ENCODE results near the gene IL23A.
A peak's percentile ranks its signal among the peaks of the same experiment; 100 is the strongest.
"Not testable (repeated sequence)": the region's sequence is repeated elsewhere in the genome, so short reads cannot be mapped to it uniquely, and the experiment has no call there.

The IL23A gene

GRCh38 chr12:56338308-56339157 is at the start of gene IL23A:
Gene IL23A (plus strand): TSS chr12:56338884. CDS start chr12:56339045, 161 bp downstream.
- DNase-seq, result peak; percentile 88 to 89

DNA sequence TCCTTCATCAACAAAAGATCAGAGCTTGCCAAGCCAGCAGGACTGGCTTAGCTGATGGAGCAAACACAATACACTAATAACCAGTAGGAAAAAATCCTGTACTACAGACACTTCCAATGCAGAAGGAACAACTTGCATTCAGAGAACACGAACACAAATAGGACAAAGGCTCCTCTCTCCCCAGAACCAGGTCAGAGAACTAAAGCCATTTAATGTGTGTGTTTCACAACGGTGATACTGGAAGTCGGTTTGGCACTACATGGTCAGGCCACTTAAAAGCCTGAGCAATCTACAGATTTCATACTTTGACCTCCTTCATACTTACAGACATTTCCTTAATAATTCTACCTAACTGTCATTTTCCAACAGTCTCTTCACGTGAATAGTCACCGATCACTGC is 44.9 kb upstream of the IL23A start:
- DNase-seq, result no peak

GRCh38 chr12:56296295-56296694 is 42.4 kb upstream of the IL23A start:
- no peak for DNase-seq

DNA sequence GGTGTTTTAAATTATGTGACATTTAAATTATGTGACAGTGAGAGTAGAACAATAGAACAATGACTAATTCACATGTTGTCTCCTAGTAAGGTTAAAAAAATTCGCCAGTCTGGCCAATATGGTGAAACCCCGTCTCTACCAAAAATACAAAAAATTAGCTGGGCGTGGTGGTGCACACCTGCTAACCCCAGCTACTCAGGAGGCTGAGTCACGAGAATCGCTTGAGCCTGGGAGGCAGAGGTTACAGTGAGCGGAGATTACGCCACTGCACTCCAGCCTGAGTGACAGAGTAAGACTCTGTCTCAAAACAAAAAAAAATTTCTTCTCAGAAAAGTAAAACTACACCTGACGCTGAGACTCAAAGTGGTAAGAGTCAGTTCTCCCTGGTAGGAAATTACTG is 41.3 kb upstream of the IL23A start:
- DNase-seq, result no peak

GRCh38 chr12:56298828-56299227 is 39.9 kb upstream of the IL23A start:
- DNase-seq, result no peak

GRCh38 chr12:56299308-56299852 is 39.3 kb upstream of the IL23A start:
- peak; percentile 25 to 26 for DNase-seq

DNA sequence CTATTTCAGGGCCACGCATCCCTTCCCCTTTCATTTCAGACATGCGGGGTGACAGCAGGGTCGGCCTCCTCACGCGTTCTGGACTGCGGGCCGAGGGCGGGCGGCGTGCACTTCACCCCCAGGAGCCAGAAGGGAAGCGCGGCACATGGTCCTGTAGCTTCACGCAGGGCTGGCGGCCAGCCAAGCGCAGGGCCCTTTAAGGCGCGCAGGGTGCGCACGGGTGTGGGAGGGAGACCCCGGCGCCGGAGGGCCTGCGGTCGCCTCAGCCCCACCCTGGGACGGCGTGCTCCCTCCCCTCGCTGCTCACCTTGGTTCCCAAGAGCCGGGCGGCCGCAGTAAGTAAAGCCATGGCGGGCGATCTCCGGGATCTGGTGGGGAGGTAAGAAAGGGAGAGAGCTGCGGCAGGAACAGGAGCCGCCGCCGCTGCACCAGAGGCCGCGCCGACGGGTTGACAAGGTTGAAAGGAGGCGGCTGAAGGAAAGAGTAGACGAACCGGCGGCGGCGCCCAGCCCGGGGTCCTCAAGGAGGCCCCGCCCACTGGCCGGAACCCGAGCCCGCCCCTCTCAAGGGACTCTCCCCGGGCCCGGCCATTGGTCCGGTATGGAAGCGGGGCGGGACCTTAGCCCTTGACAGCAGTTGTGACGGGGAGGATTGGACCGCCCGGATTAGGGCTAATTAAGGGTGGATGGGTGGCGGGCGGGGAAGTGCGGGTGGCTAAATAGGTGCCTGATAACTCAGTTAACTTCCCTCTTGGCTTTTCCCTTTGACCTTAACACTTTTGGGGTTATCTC is 38.6 kb upstream of the IL23A start, which contains the start of gene CS:
CS (minus strand) TSS at position 478 of the 791 bp plus-strand sequence; CDS start at position 349, 129 bp downstream.
- DNase-seq, result peak; percentile 98 to 99

DNA sequence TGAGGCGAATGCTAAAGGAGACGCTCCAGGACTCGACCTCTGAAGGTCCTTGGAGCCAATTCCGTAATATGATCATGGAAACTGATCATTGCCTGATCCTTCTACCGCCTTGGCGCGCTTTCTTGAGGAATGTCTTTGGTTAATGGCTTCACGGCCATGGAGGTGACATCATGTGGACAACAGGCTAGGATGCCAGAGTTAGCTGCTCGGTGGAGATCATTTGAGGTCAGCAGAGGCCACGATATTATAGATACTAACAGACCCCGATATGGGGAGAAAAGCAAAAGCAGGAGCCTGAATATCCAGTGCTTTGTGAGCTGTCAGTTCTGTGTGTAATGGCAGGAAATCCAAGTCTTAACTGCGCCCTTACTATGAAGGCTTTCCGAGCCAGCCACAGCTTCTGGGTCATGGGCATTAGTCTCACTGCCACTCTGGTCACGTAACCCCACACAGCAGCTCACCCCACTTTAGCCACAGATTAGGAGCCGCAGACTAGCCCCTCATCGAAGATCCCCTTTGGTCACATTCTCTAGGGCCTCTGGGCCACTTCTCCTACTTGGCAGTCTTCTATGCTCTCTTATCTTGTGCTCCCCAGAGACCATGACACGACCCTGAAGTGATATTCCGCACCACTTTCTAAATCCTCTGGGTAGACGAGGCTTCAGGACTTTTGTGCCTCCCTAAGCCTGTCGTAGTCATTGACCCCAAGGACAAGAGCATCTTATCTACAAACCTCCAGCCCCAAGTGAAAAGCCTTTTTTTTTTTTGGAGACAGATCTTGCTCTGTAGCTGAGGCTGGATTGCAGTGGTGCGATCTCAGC is 37.8 kb upstream of the IL23A start:
- DNase-seq, result no peak

DNA sequence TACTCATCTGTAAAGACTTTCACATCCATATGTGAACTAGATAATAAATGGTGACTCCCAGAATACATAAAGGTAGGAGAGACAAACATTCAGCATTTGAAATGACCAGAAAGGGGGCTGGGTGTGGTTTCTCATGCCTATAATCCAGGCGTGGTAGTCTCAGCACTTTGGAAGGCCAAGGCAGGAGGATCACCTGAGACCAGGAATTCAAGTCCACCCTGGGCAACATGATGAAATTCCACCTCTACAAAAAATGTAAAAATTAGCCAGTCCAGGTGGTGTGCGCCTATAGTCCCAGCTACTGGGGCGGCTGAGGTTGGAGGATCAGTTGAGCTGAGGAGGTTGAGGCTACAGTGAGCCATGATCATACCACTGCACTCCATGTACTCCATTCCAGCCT is 34.4 kb upstream of the IL23A start:
- no peak for DNase-seq

DNA sequence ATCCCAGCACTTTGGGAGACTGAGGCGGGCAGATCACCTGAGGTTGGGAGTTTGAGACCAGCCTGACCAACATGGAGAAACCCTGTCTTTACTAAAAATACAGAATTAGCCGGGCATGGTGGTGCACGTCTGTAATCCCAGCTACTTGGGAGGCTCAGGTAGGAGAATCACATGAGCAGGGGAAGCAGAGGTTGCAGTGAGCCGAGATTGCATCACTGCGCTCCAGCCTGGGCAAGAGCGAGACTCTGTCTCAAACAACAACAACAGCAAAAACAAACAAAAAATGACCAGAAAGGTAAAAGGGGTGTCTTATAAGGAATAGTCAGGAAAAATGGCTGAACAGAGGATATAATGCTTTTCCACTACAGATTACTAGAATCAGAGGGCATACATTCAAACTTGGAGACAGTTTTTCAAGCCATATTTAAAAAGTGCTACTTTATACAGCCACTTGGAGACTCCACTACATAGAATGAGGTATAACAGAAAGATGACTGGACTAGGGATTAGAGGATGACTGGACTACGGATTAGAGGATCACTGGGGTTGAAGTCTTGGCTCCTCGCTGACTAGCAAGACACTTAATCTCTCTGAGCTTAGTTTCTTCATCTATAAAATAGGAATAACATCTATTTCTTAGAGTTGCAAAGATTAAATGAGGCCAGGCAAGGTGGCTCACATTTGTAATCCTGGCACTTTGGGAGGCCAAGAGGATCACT is 33.7 kb upstream of the IL23A start:
- DNase-seq, result no peak

- DNase-seq, result no peak
These were observed 31.3 kb upstream of the IL23A start for GRCh38 chr12:56307221-56307965.

GRCh38 chr12:56308714-56309113 is 30.0 kb upstream of the IL23A start:
- no peak for DNase-seq

DNA sequence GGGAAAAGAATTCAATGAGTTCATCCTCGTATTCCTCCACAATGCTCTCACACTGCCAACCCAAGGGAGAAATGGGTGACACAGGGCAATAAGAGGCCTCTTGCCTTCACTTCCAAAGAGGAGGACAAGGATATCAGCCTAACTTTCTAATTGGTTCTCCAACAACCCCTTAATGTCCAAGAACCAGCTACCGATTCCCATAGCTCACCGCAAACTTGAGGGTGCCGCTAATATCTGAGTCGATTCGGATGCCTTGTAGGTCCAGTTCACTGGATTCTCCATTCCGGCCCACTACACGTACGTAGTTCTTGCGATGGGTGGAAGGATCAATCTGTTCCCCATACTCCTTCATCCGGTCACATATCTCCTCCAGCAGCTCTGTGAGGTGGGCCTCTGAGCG is 27.7 kb upstream of the IL23A start:
- no peak for DNase-seq

DNA sequence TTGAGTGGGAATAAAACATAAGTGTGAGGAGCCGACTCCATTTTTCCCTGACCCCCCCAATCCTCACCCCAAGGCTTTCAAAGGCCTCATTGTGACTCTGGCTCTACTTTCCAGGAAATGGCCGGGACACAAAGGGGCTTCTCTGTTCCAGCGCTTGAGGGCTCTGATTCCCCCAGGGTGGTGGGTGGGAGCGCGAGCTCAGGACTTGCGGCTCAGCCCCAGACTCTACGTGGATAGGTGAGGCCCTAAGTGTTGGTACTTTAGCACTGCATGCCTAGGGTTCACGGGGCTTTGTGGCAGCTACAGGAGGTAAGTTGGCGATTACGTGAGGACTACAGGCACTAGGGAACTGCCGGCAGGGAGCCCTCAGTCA is 23.4 kb upstream of the IL23A start:
- no peak for DNase-seq

- DNase-seq, result peak; percentile 91 to 92
These were observed 22.8 kb upstream of the IL23A start, which contains the start of gene CNPY2 for GRCh38 chr12:56315622-56316473. Gene CNPY2 (minus strand): TSS chr12:56315988. CDS start chr12:56315217, 771 bp downstream.

- DNase-seq, result no peak
These were observed 21.0 kb upstream of the IL23A start for GRCh38 chr12:56317675-56318074.

DNA sequence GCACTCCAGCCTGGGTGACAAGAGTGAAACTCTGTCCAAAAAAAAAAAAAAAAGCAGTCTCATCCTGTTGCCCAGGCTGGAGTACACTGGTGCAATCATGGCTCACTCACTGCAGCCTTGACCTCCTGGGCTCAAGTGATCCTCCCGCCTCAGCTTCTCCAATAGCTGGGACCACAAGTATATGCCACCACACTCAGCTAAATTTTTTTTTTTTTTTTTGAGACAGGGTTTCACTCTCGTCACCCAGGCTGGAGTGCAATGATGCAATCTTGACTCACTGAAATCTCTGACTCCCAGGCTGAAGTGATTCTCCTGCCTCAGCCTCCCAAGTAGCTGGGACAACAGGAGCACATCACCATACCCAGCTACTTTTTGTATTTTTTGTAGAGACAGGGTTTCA is 17.7 kb upstream of the IL23A start:
- no peak for DNase-seq

DNA sequence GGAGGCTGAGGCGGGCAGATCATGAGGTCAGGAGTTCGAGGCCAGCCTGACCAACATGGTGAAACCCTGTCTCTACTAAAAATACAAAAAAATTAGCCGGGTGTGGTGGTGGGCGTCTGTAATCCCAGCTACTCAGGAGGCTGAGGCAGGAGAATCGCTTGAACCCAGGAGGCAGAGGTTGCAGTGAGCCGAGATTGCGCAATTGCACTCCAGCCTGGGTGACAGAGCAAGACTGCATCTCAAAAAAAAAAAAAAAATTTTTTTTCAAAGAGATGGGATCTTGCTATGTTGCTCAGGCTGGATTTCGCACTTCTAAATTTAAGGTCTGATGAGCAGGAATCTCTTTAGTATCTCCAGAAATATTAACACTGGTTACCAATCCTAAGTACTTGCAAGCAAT is 17.1 kb upstream of the IL23A start:
- DNase-seq, result not testable (repeated sequence)

DNA sequence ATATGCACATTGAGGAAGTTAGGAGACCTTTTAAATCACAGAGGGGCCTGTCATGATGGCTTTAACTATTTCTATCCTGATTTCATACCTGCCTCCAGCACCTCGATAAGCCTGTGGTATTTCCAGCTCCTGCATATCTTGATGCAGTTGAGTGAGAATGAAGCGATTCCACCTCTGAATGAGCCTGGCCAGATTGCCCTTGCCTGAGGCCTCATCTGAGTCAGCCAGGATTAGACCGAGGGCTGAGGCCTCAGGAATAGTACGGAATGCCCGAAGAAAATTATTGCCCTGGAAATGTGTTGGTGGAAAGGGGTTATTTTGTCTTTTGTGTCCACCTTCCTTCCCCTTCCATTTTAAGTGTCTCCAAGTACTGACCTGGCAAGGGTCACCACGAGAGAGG is 14.5 kb upstream of the IL23A start:
- DNase-seq, result no peak

GRCh38 chr12:56326126-56326525 is 12.6 kb upstream of the IL23A start:
- no peak for DNase-seq
